Middle frontal gyrus (tissue), 1 donor: ENCODE data around the gene PEPD.
A peak's percentile ranks its signal among the peaks of the same experiment; 100 is the strongest.

Experiments used
- DNase-seq: peaks from one replicate; pipeline ENCODE4 v3.0.0-alpha.2; 2015; ENCODE audit warnings: low spot score; ENCODE audit errors: extremely low spot score

Gene PEPD

GRCh38 chr19:33473653-33474305 is 47.8 kb downstream of the PEPD start:
- DNase-seq = no peak

DNA sequence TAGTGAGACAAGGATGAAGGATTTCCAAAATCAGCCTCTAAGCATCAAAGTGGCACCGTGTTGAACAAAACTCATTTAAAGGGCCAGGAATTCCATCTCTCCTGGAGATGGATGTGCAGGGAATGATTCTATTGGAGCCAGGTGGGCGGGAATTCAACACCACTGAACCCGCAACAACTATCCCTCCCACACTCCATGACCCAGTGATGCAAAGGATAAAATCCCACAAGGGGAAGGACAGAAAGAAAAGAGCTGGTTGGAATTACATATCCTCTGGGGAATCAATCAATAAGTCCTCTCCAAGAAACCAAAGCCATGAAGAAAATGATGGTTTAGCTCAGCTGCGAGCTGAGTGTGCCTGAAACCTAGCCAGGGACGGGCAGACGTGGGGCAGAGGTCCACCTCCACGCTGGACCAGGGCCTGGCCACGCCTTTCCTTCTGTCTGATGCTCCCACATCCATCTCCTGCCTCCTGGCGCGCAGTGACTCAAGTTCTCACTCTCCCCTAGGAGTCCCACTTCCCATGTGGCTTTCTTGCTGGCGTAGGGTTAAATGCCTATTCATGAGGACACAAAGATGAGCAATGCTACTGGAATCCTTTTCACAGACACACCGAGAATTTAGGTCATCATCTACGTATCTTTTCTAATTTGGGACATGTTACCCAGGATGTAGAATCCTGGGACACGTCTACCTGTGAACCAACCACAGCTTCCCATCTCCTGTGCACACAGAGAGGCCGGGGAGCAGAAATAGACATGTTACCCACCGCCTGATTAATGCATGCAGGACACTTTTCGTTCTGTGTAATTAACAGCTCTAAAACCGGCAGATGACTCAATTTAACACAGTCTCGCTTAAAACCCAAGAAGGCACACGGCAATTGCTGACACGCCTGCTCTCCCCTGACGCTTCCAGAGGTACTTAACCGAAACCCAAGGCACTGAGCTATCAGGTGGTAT is 48.6 kb downstream of the PEPD start:
- DNase-seq = peak; percentile 52

GRCh38 chr19:33472226-33472625 is 49.4 kb downstream of the PEPD start:
- DNase-seq = no peak

DNA sequence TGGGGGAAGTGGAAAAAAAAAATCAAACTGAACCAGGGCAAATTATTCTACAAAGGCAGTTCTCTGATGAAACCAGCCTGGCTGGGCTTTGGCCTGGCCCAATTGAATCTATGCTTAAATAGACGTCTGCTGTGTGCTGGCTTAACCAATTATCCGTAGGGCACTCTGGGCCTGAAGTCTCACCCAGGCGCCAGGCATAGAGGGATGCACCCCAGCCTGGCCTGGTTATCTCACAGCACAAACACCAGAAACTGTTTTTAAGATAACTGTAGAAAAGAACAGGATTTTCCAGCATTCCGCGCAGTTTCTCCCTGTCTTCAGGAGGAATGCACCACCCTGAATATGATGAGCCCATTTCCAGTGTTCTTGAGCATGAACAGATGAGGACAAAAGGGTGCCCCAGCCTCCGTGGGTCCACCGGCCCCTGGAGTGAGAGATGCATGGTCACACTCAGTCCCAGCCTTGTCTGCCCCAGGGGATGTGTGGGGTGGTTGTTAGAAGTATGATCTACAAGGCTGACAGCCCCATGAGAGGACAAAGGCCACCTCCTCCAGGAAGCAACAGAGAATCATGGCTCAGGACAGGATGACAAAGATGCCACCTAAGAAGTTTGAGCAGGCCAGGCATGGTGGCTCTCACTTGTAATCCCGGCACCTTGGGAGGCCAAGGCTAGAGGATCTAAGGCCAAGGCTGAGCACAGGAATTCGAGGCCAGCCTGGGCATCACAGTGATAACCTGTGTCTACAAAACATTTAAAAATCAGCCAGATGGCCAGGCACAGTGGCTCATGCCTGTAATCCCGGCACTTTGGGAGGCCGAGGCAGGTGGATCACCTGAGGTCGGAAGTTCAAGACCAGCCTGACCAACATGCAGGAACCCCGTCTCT is 50.2 kb downstream of the PEPD start:
- DNase-seq = no peak

GRCh38 chr19:33470686-33471085 is 50.9 kb downstream of the PEPD start:
- no peak for DNase-seq

- DNase-seq = no peak
Measured at GRCh38 chr19:33470040-33470330, 51.6 kb downstream of the PEPD start.

GRCh38 chr19:33469171-33470039 is 52.2 kb downstream of the PEPD start:
- DNase-seq = peak; percentile 48

DNA sequence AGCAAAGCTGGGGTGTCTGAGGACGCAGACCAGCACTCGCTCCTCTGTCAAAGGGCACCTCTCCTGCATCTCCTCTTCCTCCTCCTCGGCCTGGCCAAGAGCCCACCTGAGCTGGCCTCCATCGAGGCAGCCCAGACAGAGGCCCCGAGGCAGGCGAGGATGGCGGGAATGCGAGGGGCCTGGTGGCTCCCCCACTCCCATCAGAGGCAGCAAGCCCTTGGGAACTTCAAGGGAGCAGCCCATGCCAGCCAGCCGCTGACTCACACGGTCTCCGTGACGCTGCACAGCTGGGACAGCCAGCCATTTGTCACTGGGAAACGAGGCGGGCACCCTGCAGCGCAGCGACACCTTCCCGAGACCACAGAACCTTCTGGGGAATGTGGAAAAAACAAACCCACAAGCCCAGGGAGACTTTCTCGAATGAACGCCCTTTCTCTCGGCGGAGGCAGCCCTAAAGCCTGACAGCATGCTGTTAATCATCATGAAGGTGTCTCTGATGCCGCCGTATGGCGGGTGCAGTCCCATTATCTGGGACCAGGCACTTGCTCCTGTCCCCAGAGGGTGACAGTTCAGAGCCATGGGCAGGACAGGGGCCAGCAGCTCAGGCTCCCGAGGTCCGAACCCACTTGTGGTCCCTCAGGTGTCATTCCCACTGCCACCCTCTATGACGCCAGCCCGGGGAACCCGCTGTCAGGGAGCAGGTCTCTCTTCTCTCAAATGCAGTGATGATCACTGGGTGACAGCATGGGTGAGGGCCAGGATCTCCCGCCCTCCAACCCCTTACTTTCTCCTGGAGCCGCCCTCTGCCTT is 53.0 kb downstream of the PEPD start:
- DNase-seq = peak; percentile 16

GRCh38 chr19:33467851-33468250 is 53.7 kb downstream of the PEPD start:
- no peak for DNase-seq

GRCh38 chr19:33465834-33466233 is 55.8 kb downstream of the PEPD start:
- DNase-seq = no peak

DNA sequence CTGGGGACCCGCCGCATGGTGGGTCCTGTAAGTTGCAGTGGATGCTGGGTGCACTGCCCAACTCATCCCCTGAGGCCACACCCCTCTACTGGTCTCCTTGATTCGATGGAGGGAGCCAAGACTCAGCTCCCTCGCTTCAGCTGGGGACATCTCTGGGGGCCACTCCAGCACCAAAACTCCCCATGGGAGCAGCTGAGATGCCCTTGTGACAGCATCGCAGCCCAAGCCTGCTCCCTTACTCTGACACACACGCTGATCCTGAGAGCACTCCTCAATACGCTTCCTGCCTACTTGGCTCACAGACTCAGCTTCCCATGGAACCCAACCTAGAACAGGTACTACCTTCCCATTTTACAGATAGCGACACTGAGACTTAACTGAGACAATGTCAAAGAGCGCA is 56.2 kb downstream of the PEPD start:
- no peak for DNase-seq

- DNase-seq = no peak
Measured at GRCh38 chr19:33464733-33465115, 56.9 kb downstream of the PEPD start.

DNA sequence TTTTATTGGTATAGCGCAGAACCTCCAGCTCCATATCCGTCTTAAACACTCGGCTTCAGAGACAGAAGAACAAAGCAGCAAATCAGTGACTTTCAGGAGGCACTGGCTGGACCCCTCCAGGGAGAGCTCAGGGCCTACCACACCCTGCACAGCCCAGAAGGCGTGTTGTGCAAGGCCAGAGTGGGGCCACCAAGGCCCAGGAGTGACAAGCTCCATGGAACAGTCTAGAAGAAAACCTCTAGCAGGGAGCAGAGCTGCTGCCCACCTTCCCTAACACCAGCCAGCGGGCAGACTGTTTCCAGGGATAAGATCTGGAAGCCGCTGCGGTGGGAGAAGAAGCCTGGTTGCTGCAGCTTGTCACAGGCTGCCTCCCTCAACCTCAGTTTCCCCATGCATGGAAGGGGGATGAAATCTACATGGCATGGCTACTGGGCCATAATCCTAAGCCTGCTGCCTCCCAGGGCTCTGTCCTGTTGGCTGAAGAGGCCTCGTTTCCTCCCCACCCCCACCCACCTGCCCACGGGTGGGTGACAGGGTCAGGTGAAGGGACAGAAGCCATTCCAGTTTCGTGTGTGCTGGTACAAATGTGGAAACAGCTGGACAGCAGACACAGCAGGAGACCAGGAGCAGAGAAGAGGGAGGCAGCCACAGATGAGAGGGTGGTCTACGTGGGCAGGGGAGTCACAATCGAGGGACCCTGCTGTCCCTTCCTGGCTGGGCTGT is 57.4 kb downstream of the PEPD start:
- DNase-seq = no peak

DNA sequence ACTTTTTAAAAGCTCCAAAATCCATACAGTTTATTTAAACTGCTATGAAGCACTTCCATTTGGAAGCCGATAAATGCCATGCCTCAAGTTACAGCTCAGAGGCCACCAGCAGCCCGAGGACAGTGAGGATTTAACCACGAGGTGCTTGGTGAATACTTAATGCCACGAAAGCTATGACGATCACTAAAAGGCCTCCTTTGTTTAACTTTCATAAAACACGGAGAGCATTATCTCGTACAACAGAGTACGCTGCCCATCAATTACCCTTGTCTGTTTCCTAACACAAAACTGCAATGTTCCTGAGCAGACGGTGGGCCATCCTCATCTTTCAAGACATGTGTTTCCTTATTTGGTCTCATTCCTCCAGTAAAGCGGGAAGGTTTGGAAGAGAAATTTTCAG is 58.4 kb downstream of the PEPD start:
- DNase-seq = no peak

DNA sequence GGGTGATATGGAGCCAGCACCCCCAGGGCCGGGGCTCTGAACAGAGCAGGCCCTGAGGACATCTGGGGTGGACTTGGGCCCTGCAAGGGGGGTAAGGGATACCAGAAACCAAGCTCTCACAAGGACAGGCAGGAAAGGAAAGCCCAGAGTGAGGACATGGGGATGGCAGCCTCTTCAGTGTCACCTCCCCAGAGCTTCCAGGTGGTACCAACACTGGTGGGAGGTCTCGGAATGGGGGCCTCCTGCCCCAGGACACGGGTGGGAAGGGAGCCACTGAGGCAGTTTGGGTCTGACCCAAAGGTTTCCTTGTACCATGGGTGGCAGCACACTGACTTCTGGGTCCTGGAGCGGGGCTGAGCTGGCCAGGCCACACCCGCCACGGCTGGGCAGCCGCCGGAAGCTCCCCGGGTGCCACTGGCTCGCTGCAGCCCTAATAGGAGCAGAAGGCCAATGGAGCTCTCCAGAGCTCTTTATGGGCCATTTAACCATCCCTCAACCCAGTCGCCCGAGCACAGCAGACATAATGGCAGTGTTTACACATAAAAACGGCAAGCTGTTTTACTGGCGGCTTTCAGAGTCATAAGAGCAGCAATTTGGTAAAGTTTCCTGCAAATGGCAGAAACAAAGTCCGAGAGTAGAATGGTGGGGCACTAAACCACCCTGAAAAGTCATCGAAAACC is 59.3 kb downstream of the PEPD start:
- DNase-seq = no peak

- DNase-seq = no peak
Measured at GRCh38 chr19:33461256-33462111, 60.1 kb downstream of the PEPD start.

DNA sequence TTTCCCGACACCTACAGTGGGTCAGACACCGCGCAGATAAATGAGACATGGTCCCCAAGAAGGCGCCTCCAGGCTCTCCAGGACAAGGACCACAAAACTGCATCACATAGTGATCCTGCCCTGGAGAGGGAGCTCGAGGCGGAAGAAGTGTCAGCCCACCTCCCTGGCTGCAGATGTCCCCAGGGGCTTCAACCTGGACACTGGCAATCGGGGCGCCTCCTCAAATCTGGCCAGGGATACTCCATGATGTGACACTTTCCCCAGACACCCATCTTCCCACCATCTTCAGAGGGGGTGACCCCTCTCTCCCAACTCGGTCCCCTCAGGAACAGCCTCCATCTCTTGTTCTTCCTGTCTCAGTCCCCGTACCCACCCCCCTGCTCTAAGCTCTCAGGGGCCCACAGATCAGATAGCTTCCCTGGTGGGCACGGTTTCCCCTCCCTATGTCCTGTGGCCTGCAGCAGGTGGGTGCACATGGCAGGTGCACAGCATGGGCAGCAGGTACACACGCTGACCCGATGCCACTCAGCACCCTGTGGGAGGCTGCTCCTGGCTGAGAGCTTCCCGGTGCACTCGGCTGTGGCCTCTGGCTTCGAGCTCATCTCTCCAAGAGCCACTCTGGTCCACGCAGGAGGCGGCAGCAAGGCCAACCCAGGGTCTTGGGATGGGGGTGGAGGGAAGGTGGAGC is 61.2 kb downstream of the PEPD start:
- no peak for DNase-seq
